Osteocyte (in vitro differentiated cells): ENCODE results near the gene WWC2. TPM values are rescaled to one million over a fixed set of nuclear protein-coding genes. Genes with fewer than 3 reads are reported as not detected.

Experiments used
- DNase-seq: peaks from one replicate; pipeline ENCODE4 v3.0.0; 2021; ENCODE audit warnings: mixed read lengths; ENCODE audit not compliant: unreplicated experiment; ENCODE audit errors: extremely low spot score
- H3K27ac Mint-ChIP-seq: one replicate; pipeline ENCODE4 v1.8.0; 2021; ENCODE audit warnings: mild to moderate bottlenecking, mixed read lengths; ENCODE audit not compliant: unreplicated experiment
- H3K27me3 Mint-ChIP-seq: one replicate; pipeline ENCODE4 v1.8.0; 2021; ENCODE audit warnings: mixed read lengths; ENCODE audit not compliant: unreplicated experiment
- H3K36me3 Mint-ChIP-seq: one replicate; pipeline ENCODE4 v1.8.0; 2021; ENCODE audit warnings: mixed read lengths; ENCODE audit not compliant: unreplicated experiment
- H3K4me1 Mint-ChIP-seq: one replicate; pipeline ENCODE4 v1.8.0; 2021; ENCODE audit warnings: mixed read lengths; ENCODE audit not compliant: unreplicated experiment
- H3K4me3 Mint-ChIP-seq: one replicate; pipeline ENCODE4 v1.8.0; 2021; ENCODE audit warnings: mild to moderate bottlenecking, moderate library complexity, mixed read lengths; ENCODE audit not compliant: unreplicated experiment
- H3K9me3 Mint-ChIP-seq: one replicate; pipeline ENCODE4 v1.8.0; 2021; ENCODE audit warnings: mixed read lengths; ENCODE audit not compliant: unreplicated experiment
- CTCF ChIP-seq: fragments of 200-600 bp; sonication (generic); IDR thresholded peaks from 2 replicates; pipeline ENCODE4 v1.5.0; 2021; ENCODE audit warnings: antibody characterized with exemption, mild to moderate bottlenecking, moderate library complexity
- total RNA-seq: library from RNA; stranded (reverse); gene quantifications from 2 replicates; pipeline ENCODE4 v1.2.1, GENCODE V29; 2021

Gene WWC2
- total RNA-seq, 1 donor from 2014 or later, result 53.5 TPM

- peaks cover 28% of the 10 kb centered on the region for H3K4me1 Mint-ChIP-seq
- no peak for TF ChIP-seq CTCF
- peaks cover 16% of the 10 kb centered on the region for H3K36me3 Mint-ChIP-seq
- H3K4me3 Mint-ChIP-seq, result no peak overlapping the region
- H3K27me3 Mint-ChIP-seq, result no peaks in the 10 kb centered on the region
- no peak overlapping the region for H3K27ac Mint-ChIP-seq
- no peak for DNase-seq
- H3K9me3 Mint-ChIP-seq, result no peaks in the 10 kb centered on the region
Observed at GRCh38 chr4:183197140-183197539, 98.1 kb downstream of the WWC2 start.

DNA sequence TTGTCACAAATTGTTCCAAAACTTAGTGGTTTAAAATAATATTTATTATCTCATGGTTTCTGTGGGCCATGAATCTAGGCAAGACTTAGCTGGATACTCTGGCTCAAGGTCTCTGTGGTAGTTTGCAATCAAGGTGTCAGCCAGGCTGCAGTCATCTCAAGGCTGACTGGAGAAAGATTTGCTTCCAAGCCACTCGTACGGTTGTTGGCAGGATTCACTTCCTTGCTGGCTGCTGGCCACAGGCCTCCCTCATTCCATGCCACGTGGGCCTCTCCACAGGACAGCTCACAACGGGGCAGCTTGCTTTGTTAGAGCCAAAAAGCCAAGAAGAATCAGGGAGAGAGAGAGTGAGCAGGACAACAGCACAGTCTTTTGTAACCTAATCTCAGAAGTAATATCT is 101.4 kb downstream of the WWC2 start:
- Mint-ChIP-seq H3K27ac (peak overlapping the region; percentile 85), H3K4me3 (no peak overlapping the region), H3K36me3 (peaks cover 18% of the 10 kb centered on the region), H3K4me1 (peaks cover 19% of the 10 kb centered on the region), H3K9me3 (no peaks in the 10 kb centered on the region), H3K27me3 (no peaks in the 10 kb centered on the region)
- DNase-seq, result peak; percentile 87
- TF ChIP-seq CTCF, result no peak

GRCh38 chr4:183201331-183201730 is 102.3 kb downstream of the WWC2 start:
- Mint-ChIP-seq H3K9me3 (no peaks in the 10 kb centered on the region), H3K27me3 (no peaks in the 10 kb centered on the region), H3K4me1 (peaks cover 19% of the 10 kb centered on the region), H3K4me3 (no peak overlapping the region), H3K27ac (no peak overlapping the region), H3K36me3 (peaks cover 10% of the 10 kb centered on the region)
- no peak for DNase-seq
- no peak for TF ChIP-seq CTCF

- Mint-ChIP-seq H3K4me3 (no peak overlapping the region), H3K27me3 (no peaks in the 10 kb centered on the region), H3K9me3 (no peaks in the 10 kb centered on the region), H3K36me3 (peaks cover 7% of the 10 kb centered on the region), H3K4me1 (peaks cover 20% of the 10 kb centered on the region), H3K27ac (no peak overlapping the region)
- no peak for TF ChIP-seq CTCF
- no peak for DNase-seq
Observed at GRCh38 chr4:183202523-183202922, 103.5 kb downstream of the WWC2 start.

GRCh38 chr4:183204793-183205192 is 105.7 kb downstream of the WWC2 start:
- no peak for DNase-seq
- H3K4me3 Mint-ChIP-seq, result no peak overlapping the region
- TF ChIP-seq CTCF, result no peak
- H3K27ac Mint-ChIP-seq, result no peak overlapping the region
- H3K4me1 Mint-ChIP-seq, result peaks cover 20% of the 10 kb centered on the region
- no peaks in the 10 kb centered on the region for H3K9me3 Mint-ChIP-seq
- H3K36me3 Mint-ChIP-seq, result peaks cover 20% of the 10 kb centered on the region
- no peaks in the 10 kb centered on the region for H3K27me3 Mint-ChIP-seq
